Panc1 (cell line): Measurements from ENCODE around the gene DNAJB8. TPM values are rescaled to one million over a fixed set of nuclear protein-coding genes. Genes with fewer than 3 reads are reported as not detected.

Experiments
- ATAC-seq: fragments of 200-7000 bp; cut with Tn5 transposase; 2 replicates; pipeline ENCODE4 v1.9.1; 2020; ENCODE audit warnings: mild to moderate bottlenecking, moderate library complexity
- BruUV-seq: library from RNA; stranded (reverse); fragments of 400-500 nt; replicated peaks from 2 replicates; lab custom pipeline; 2021; lab: Mats Ljungman, UMichigan
- CTCF ChIA-PET: fragments of 300-600 bp; sonication (Branson Sonifier 250); formaldehyde crosslinking; loops from one replicate; lab custom pipeline; 2022; ENCODE audit warnings: antibody characterized with exemption; lab: Charles Lee
- POLR2A ChIA-PET: fragments of 300-600 bp; sonication (Branson Sonifier 250); formaldehyde crosslinking; loops from one replicate; lab custom pipeline; 2022; ENCODE audit warnings: antibody characterized with exemption; lab: Charles Lee
- DNase-seq: peaks from one replicate; pipeline ENCODE4 v3.0.0-alpha.2; 2010; ENCODE audit warnings: low read depth, low spot score
- H3K27ac ChIP-seq: 2 replicates; pipeline ENCODE4 v1.5.1; 2011; ENCODE audit warnings: mild to moderate bottlenecking, low read length, inconsistent platforms
- H3K27me3 ChIP-seq: fragments of 200-500 bp; sonication (Bioruptor generic); 2 replicates; pipeline ENCODE4 v1.6.0; 2014; ENCODE audit warnings: low read length, inconsistent platforms; ENCODE audit not compliant: control insufficient read depth, insufficient read depth
- H3K36me3 ChIP-seq: fragments of 200-500 bp; sonication (Bioruptor generic); 2 replicates; pipeline ENCODE4 v1.5.1; 2014; ENCODE audit warnings: inconsistent platforms, mild to moderate bottlenecking, low read length, moderate library complexity; ENCODE audit not compliant: control insufficient read depth, insufficient read depth
- H3K4me1 ChIP-seq: 2 replicates; pipeline ENCODE4 v1.5.1; 2011; ENCODE audit warnings: inconsistent platforms, mild to moderate bottlenecking, low read length, moderate library complexity; ENCODE audit not compliant: control insufficient read depth, insufficient read depth
- H3K4me3 ChIP-seq, 2 experiments: 2 replicates each; pipeline ENCODE4 v1.5.1; 2011 to 2012; ENCODE audit warnings: low read depth in 2 of 2, low read length in 2 of 2, mild to moderate bottlenecking in 2 of 2, inconsistent platforms in 1 of 2, moderate library complexity in 1 of 2
- H3K9me3 ChIP-seq: fragments of 200-500 bp; sonication (Bioruptor generic); 2 replicates; pipeline ENCODE4 v1.5.1; 2014; ENCODE audit warnings: low read depth, mild to moderate bottlenecking, inconsistent platforms, low read length, moderate library complexity; ENCODE audit not compliant: control insufficient read depth, insufficient read depth
- CTCF ChIP-seq: fragments of 450-650 bp; IDR thresholded peaks from 2 replicates; pipeline ENCODE4 v1.5.1; 2017; ENCODE audit warnings: mild to moderate bottlenecking
- POLR2AphosphoS5 ChIP-seq: IDR thresholded peaks from 2 replicates; pipeline ENCODE4 v1.6.1; 2012; ENCODE audit warnings: mild to moderate bottlenecking, low read depth, low read length, moderate library complexity
- SIN3A ChIP-seq: IDR thresholded peaks from 2 replicates; pipeline ENCODE4 v1.6.1; 2012; ENCODE audit warnings: low read depth, mild to moderate bottlenecking, low read length, moderate library complexity, borderline replicate concordance; ENCODE audit not compliant: insufficient read depth
- TCF7L2 ChIP-seq: IDR thresholded peaks from 2 replicates; pipeline ENCODE4 v1.6.1; 2011; ENCODE audit warnings: mild to moderate bottlenecking, low read depth, low read length, inconsistent platforms
- in situ Hi-C: cut with HindIII; loops from 2 replicates; pipeline ENCODE4 v1.10.0; 2016; ENCODE audit warnings: low sequenced_read_pairs, low pct_unique_long_range_greater_than_20kb
- intact Hi-C: fragments of 100-400 bp; cut with micrococcal nuclease; formaldehyde crosslinking; loops from one replicate; pipeline ENCODE4 v1.10.0; 2022; ENCODE audit not compliant: unreplicated experiment
- total RNA-seq: library from RNA; stranded (reverse); gene quantifications from one replicate; pipeline ENCODE4 v1.2.1, GENCODE V29; 2021; ENCODE audit not compliant: unreplicated experiment
- TF ChIP-seq, protein P1 (sequence below), 2 experiments: IDR thresholded peaks; 2 replicates each; pipeline ENCODE4 v1.6.1; 2011 to 2012; ENCODE audit warnings: low read depth in 2 of 2, control low read depth in 1 of 2, low read length in 1 of 2, mild to moderate bottlenecking in 1 of 2, moderate library complexity in 1 of 2; ENCODE audit not compliant: insufficient read depth in 1 of 2

DNAJB8 gene
- total RNA-seq, 1 experiment from 2014 or later = not detected

GRCh38 chr3:128499724-128500275 is 33.1 kb upstream of the DNAJB8 start:
- peaks cover 10% of the 10 kb centered on the region; the same call in 1 of the 2 replicates for H3K4me1 ChIP-seq
- intact Hi-C loops (loop anchor here (5.0 kb wide), 2 partner anchors 83 to 327 kb away; no protein-coding TSS in a partner anchor), in situ Hi-C loops (no loop called here)
- H3K27ac ChIP-seq = no peak overlapping the region
- H3K9me3 ChIP-seq = no peaks in the 10 kb centered on the region
- BruUV-seq = no TSS peak
- no peaks in the 10 kb centered on the region for H3K27me3 ChIP-seq
- no peaks in the 10 kb centered on the region for H3K36me3 ChIP-seq
- TF ChIP-seq CTCF = no peak
- no peak for TF ChIP-seq POLR2AphosphoS5
- TF ChIP-seq TCF7L2 = no peak
- TF ChIP-seq SIN3A = no peak
- TF ChIP-seq, protein P1, sequence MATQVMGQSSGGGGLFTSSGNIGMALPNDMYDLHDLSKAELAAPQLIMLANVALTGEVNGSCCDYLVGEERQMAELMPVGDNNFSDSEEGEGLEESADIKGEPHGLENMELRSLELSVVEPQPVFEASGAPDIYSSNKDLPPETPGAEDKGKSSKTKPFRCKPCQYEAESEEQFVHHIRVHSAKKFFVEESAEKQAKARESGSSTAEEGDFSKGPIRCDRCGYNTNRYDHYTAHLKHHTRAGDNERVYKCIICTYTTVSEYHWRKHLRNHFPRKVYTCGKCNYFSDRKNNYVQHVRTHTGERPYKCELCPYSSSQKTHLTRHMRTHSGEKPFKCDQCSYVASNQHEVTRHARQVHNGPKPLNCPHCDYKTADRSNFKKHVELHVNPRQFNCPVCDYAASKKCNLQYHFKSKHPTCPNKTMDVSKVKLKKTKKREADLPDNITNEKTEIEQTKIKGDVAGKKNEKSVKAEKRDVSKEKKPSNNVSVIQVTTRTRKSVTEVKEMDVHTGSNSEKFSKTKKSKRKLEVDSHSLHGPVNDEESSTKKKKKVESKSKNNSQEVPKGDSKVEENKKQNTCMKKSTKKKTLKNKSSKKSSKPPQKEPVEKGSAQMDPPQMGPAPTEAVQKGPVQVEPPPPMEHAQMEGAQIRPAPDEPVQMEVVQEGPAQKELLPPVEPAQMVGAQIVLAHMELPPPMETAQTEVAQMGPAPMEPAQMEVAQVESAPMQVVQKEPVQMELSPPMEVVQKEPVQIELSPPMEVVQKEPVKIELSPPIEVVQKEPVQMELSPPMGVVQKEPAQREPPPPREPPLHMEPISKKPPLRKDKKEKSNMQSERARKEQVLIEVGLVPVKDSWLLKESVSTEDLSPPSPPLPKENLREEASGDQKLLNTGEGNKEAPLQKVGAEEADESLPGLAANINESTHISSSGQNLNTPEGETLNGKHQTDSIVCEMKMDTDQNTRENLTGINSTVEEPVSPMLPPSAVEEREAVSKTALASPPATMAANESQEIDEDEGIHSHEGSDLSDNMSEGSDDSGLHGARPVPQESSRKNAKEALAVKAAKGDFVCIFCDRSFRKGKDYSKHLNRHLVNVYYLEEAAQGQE (IDR thresholded peaks at IDR 0.05; ENCODE audit: insufficient read depth in 1 of 2, low read depth in 2 of 2, low read length in 1 of 2) = no peak
- DNase-seq = no peak
- ATAC-seq = no peak
- ChIA-PET POLR2A (no interaction called here), CTCF (interaction anchor here (1.3 kb wide), 1 partner anchor 74 kb away, joined by 5 read pairs; no protein-coding TSS in a partner anchor)
- no peak overlapping the region for H3K4me3 ChIP-seq

DNA sequence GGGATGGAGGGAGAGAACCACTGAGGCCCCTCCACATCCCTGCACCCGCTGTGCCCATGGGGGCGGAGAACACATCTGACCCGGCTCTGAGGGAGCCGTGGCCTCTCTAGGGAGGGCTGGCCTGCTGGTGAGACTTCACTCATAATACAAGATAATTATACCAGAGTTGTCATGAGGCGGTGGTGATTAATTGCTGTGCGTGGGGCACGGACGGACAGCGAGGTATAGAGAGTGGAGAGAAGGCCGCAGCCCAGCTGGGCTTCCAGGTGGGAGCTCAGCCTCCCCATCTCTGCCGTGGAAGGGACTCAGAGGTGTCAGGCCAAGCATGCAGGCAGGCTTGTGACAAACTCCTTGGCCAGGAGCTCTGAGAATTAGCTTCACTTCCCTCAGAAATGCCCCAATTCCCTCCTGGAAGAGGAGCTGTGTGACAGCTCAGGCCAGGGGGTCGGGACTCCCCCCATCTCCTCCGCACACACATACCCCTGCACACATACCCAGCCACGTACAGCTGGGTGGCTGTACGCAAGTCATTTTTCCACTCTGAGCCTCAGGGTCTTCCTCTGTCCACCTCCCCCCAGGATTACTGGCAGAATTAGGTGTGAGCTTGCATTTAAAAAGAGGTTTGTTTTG is 32.3 kb upstream of the DNAJB8 start:
- H3K27ac ChIP-seq = no peak overlapping the region

More for the DNA sequence above, 32.3 kb upstream of the DNAJB8 start:
- no peak overlapping the region for H3K4me3 ChIP-seq
- no TSS peak for BruUV-seq
- POLR2A ChIA-PET = no interaction called here
- ATAC-seq (no peak), DNase-seq (no peak)
- TF ChIP-seq TCF7L2 (no peak), SIN3A (no peak), CTCF (no peak), POLR2AphosphoS5 (no peak)
- TF ChIP-seq, protein P1 (IDR thresholded peaks at IDR 0.05; ENCODE audit: insufficient read depth in 1 of 2, low read depth in 2 of 2, low read length in 1 of 2) = no peak
- no peaks in the 10 kb centered on the region for H3K27me3 ChIP-seq
- peaks cover 11% of the 10 kb centered on the region; the same call in 1 of the 2 replicates for H3K4me1 ChIP-seq
- in situ Hi-C loops = no loop called here
- H3K36me3 ChIP-seq = no peaks in the 10 kb centered on the region
- no peaks in the 10 kb centered on the region for H3K9me3 ChIP-seq
- CTCF ChIA-PET = interaction anchor here (0.5 to 1.3 kb wide), 2 partner anchors 12 to 73 kb away, joined by 3 to 5 read pairs; no protein-coding TSS in a partner anchor
- intact Hi-C loops = no loop called here
